Measurements from ENCODE around the gene MRPL52.

- TF ChIP-seq POLR2A (IDR thresholded peaks at IDR 0.05; ENCODE audit: low read length), result no peak
- no peak for TF ChIP-seq GATA1 (IDR thresholded peaks at IDR 0.05; ENCODE audit: low read depth, low read length)
These were observed 12.1 kb downstream of the MRPL52 start for GRCh38 chr14:22841769-22842168.
